Measurements from ENCODE around the gene CLSTN2.

The CLSTN2 gene

GRCh38 chr3:140453750-140454149 is 518.8 kb downstream of the CLSTN2 start:
- DNase-seq (ENCODE audit: low spot score), result no peak

GRCh38 chr3:140455521-140456214 is 520.7 kb downstream of the CLSTN2 start:
- DNase-seq (ENCODE audit: low spot score), result no peak

GRCh38 chr3:140456974-140457373 is 522.0 kb downstream of the CLSTN2 start:
- DNase-seq (ENCODE audit: low spot score), result no peak

- DNase-seq (ENCODE audit: low spot score), result no peak
These were observed 524.5 kb downstream of the CLSTN2 start for GRCh38 chr3:140459462-140459861.

GRCh38 chr3:140461250-140461649 is 526.3 kb downstream of the CLSTN2 start:
- no peak for DNase-seq (ENCODE audit: low spot score)

- DNase-seq (ENCODE audit: low spot score), result no peak
These were observed 528.4 kb downstream of the CLSTN2 start for GRCh38 chr3:140463355-140463754.

GRCh38 chr3:140465988-140466387 is 531.0 kb downstream of the CLSTN2 start:
- no peak for DNase-seq (ENCODE audit: low spot score)

- DNase-seq (ENCODE audit: low spot score), result no peak
These were observed 531.5 kb downstream of the CLSTN2 start for GRCh38 chr3:140466535-140466934.

- DNase-seq (ENCODE audit: low spot score), result peak; percentile 33
These were observed 532.2 kb downstream of the CLSTN2 start for GRCh38 chr3:140467104-140467577.

- DNase-seq (ENCODE audit: low spot score), result no peak
These were observed 532.9 kb downstream of the CLSTN2 start for GRCh38 chr3:140467796-140468315.

GRCh38 chr3:140468407-140468806 is 533.4 kb downstream of the CLSTN2 start:
- no peak for DNase-seq (ENCODE audit: low spot score)

GRCh38 chr3:140469491-140469890 is 534.5 kb downstream of the CLSTN2 start:
- no peak for DNase-seq (ENCODE audit: low spot score)

- no peak for DNase-seq (ENCODE audit: low spot score)
These were observed 535.2 kb downstream of the CLSTN2 start for GRCh38 chr3:140470211-140470610.

GRCh38 chr3:140470962-140471361 is 536.0 kb downstream of the CLSTN2 start:
- DNase-seq (ENCODE audit: low spot score), result no peak

- no peak for DNase-seq (ENCODE audit: low spot score)
These were observed 537.5 kb downstream of the CLSTN2 start for GRCh38 chr3:140472306-140473020.

GRCh38 chr3:140487566-140487965 is 552.6 kb downstream of the CLSTN2 start:
- no peak for DNase-seq (ENCODE audit: low spot score)

GRCh38 chr3:140493271-140493670 is 558.3 kb downstream of the CLSTN2 start:
- DNase-seq (ENCODE audit: low spot score), result no peak

GRCh38 chr3:140494970-140495369 is 560.0 kb downstream of the CLSTN2 start:
- no peak for DNase-seq (ENCODE audit: low spot score)

GRCh38 chr3:140497331-140497730 is 562.3 kb downstream of the CLSTN2 start:
- DNase-seq (ENCODE audit: low spot score), result no peak

GRCh38 chr3:140499114-140499757 is 564.3 kb downstream of the CLSTN2 start:
- DNase-seq (ENCODE audit: low spot score), result peak; percentile 37

- no peak for DNase-seq (ENCODE audit: low spot score)
These were observed 565.5 kb downstream of the CLSTN2 start for GRCh38 chr3:140500473-140500872.

GRCh38 chr3:140501061-140501769 is 566.2 kb downstream of the CLSTN2 start:
- no peak for DNase-seq (ENCODE audit: low spot score)

Data from pons (tissue), 1 donor.